GM18870 (cell line): Measurements from ENCODE around the gene TNFSF12.

Experiments
- ATAC-seq: cut with Tn5 transposase; IDR thresholded peaks from one replicate; pipeline ENCODE4 v1.9.1; 2021; ENCODE audit warnings: moderate library complexity; ENCODE audit not compliant: unreplicated experiment

TNFSF12 gene

GRCh38 chr17:7541074-7541621, 7.7 kb upstream of the TNFSF12 start:
- no peak for ATAC-seq

GRCh38 chr17:7544911-7545310, 3.9 kb upstream of the TNFSF12 start:
- no peak for ATAC-seq

GRCh38 chr17:7549401-7550055, 670 bp downstream of the TNFSF12 start:
- no peak for ATAC-seq

GRCh38 chr17:7550344-7550743, 1.5 kb downstream of the TNFSF12 start:
- ATAC-seq: no peak

GRCh38 chr17:7551396-7551795, 2.5 kb downstream of the TNFSF12 start:
- no peak for ATAC-seq

- peak; percentile 77 for ATAC-seq
Measured at GRCh38 chr17:7552621-7553051, 3.8 kb downstream of the TNFSF12 start.

GRCh38 chr17:7553356-7553755, 4.5 kb downstream of the TNFSF12 start:
- ATAC-seq: no peak

- ATAC-seq: no peak
Measured at GRCh38 chr17:7555320-7555948, 6.6 kb downstream of the TNFSF12 start.

GRCh38 chr17:7556627-7557026, 7.8 kb downstream of the TNFSF12 start:
- ATAC-seq: no peak

GRCh38 chr17:7557147-7557764, 8.4 kb downstream of the TNFSF12 start:
- no peak for ATAC-seq

GRCh38 chr17:7557775-7558543, 9.1 kb downstream of the TNFSF12 start:
- no peak for ATAC-seq

GRCh38 chr17:7558544-7559319, 9.9 kb downstream of the TNFSF12 start, which contains the start of gene TNFSF13:
TSS of gene TNFSF13 (plus strand) at chr17:7558750. CDS start at chr17:7559040, 290 bp downstream.
- no peak for ATAC-seq

GRCh38 chr17:7559320-7560171, 10.7 kb downstream of the TNFSF12 start:
- ATAC-seq: no peak

GRCh38 chr17:7560172-7561027, 11.5 kb downstream of the TNFSF12 start:
- no peak for ATAC-seq

- ATAC-seq: peak; percentile 49
Measured at GRCh38 chr17:7561028-7561575, 12.2 kb downstream of the TNFSF12 start.

- ATAC-seq: no peak
Measured at GRCh38 chr17:7561589-7562207, 12.8 kb downstream of the TNFSF12 start, which contains the start of gene SENP3. TSS of gene SENP3 (plus strand) at chr17:7561919. CDS start at chr17:7563077, 1,158 bp downstream.

GRCh38 chr17:7562208-7562605, 13.3 kb downstream of the TNFSF12 start:
- ATAC-seq: no peak
